IMR-90 (cell line): ENCODE measurements around the gene PRRG2. TPM values are rescaled to one million over a fixed set of nuclear protein-coding genes. Genes with fewer than 3 reads are reported as not detected.

Experiments used
- ATAC-seq: fragments of 200-7000 bp; cut with Tn5 transposase; 2 replicates; pipeline ENCODE4 v1.9.1; 2020; ENCODE audit warnings: low read depth, mild to moderate bottlenecking, moderate library complexity
- BruUV-seq: library from RNA; stranded (reverse); fragments of 400-500 nt; replicated peaks from 2 replicates; lab custom pipeline; 2021; lab: Mats Ljungman, UMichigan
- CTCF ChIA-PET: fragments of 300-600 bp; formaldehyde crosslinking; extraction: SDS; loops from one replicate; lab custom pipeline; 2021; ENCODE audit warnings: antibody characterized with exemption; lab: Yijun Ruan, JAX
- POLR2A ChIA-PET: fragments of 300-600 bp; sonication (Branson Sonifier 250); formaldehyde crosslinking; loops from one replicate; lab custom pipeline; 2022; ENCODE audit warnings: antibody characterized with exemption; ENCODE audit not compliant: unreplicated experiment; lab: Charles Lee
- DNase-seq: peaks from one replicate; pipeline ENCODE4 v3.0.0; 2013
- H2AFZ ChIP-seq: replicated peaks from 2 replicates; pipeline ENCODE3; 2013; ENCODE audit warnings: low read length, mild to moderate bottlenecking; ENCODE audit not compliant: poor library complexity
- H2AK5ac ChIP-seq: 2 replicates; pipeline ENCODE4 v1.6.1; 2013; ENCODE audit warnings: low read depth, low read length, inconsistent platforms
- H2AK9ac ChIP-seq: replicated peaks from 2 replicates; pipeline ENCODE3; 2013; ENCODE audit warnings: mild to moderate bottlenecking, low read depth, low read length, moderate library complexity; ENCODE audit not compliant: poor library complexity
- H2BK120ac ChIP-seq: 2 replicates; pipeline ENCODE4 v1.6.1; 2013; ENCODE audit warnings: low read depth, low read length, inconsistent platforms
- H2BK15ac ChIP-seq: 3 replicates; pipeline ENCODE4 v1.6.1; 2013; ENCODE audit warnings: low read depth, low read length, inconsistent platforms
- H2BK20ac ChIP-seq: 2 replicates; pipeline ENCODE4 v1.6.1; 2013; ENCODE audit warnings: low read depth, mild to moderate bottlenecking, inconsistent platforms, low read length, moderate library complexity
- H2BK5ac ChIP-seq: 2 replicates; pipeline ENCODE4 v1.6.1; 2013; ENCODE audit warnings: mild to moderate bottlenecking, low read depth, low read length, inconsistent platforms; ENCODE audit not compliant: poor library complexity, severe bottlenecking
- H3K14ac ChIP-seq: replicated peaks from 2 replicates; pipeline ENCODE4 v1.6.1; 2013; ENCODE audit warnings: low read depth, low read length, inconsistent platforms
- H3K18ac ChIP-seq: 2 replicates; pipeline ENCODE4 v1.6.1; 2013; ENCODE audit warnings: low read depth, low read length, control low read depth
- H3K23ac ChIP-seq: 2 replicates; pipeline ENCODE4 v1.6.1; 2013; ENCODE audit warnings: low read depth, low read length, inconsistent platforms
- H3K27ac ChIP-seq: 2 replicates; pipeline ENCODE4 v1.5.1; 2013; ENCODE audit warnings: mild to moderate bottlenecking, control low read depth, low read length; ENCODE audit not compliant: insufficient read depth
- H3K27me3 ChIP-seq: 2 replicates; pipeline ENCODE4 v1.6.1; 2013; ENCODE audit warnings: low read length; ENCODE audit not compliant: control insufficient read depth, insufficient read depth
- H3K36me3 ChIP-seq: 2 replicates; pipeline ENCODE4 v1.6.1; 2013; ENCODE audit warnings: low read length, mixed read lengths; ENCODE audit not compliant: control insufficient read depth, insufficient read depth
- H3K4ac ChIP-seq: 2 replicates; pipeline ENCODE4 v1.6.1; 2013; ENCODE audit warnings: low read depth, low read length, inconsistent platforms
- H3K4me1 ChIP-seq: 2 replicates; pipeline ENCODE4 v1.6.1; 2013; ENCODE audit warnings: low read length, mixed read lengths; ENCODE audit not compliant: control insufficient read depth, insufficient read depth
- H3K4me2 ChIP-seq: 2 replicates; pipeline ENCODE4 v1.6.1; 2013; ENCODE audit warnings: low read depth, mild to moderate bottlenecking, control low read depth, low read length, moderate library complexity
- H3K4me3 ChIP-seq: 2 replicates; pipeline ENCODE4 v1.5.1; 2013; ENCODE audit warnings: low read depth, mild to moderate bottlenecking, control low read depth, low read length, moderate library complexity; ENCODE audit not compliant: insufficient read depth
- H3K56ac ChIP-seq: 2 replicates; pipeline ENCODE4 v1.6.1; 2013; ENCODE audit warnings: low read length, inconsistent platforms; ENCODE audit not compliant: insufficient read depth; ENCODE audit errors: extremely low read depth
- H3K79me1 ChIP-seq, 2 experiments: 2 replicates each; pipeline ENCODE4 v1.6.1; 2013; ENCODE audit warnings: low read length in 2 of 2, inconsistent platforms in 1 of 2, low read depth in 1 of 2
- H3K9ac ChIP-seq: 2 replicates; pipeline ENCODE4 v1.6.1; 2013; ENCODE audit warnings: low read depth, low read length, control low read depth
- H3K9me1 ChIP-seq: 2 replicates; pipeline ENCODE4 v1.6.1; 2013; ENCODE audit warnings: low read length, inconsistent platforms; ENCODE audit not compliant: insufficient read depth
- H3K9me3 ChIP-seq: 2 replicates; pipeline ENCODE4 v1.6.1; 2013; ENCODE audit warnings: low read length; ENCODE audit not compliant: control insufficient read depth, insufficient read depth
- H4K20me1 ChIP-seq: 2 replicates; pipeline ENCODE4 v1.6.1; 2013; ENCODE audit warnings: low read length, inconsistent platforms; ENCODE audit not compliant: insufficient read depth
- H4K5ac ChIP-seq: 2 replicates; pipeline ENCODE4 v1.6.1; 2013; ENCODE audit warnings: mild to moderate bottlenecking, low read depth, low read length, control low read depth
- H4K8ac ChIP-seq, 2 experiments: 2 replicates each; pipeline ENCODE4 v1.6.1; 2013; ENCODE audit warnings: low read depth in 2 of 2, low read length in 2 of 2, control low read depth in 1 of 2, inconsistent platforms in 1 of 2
- H4K91ac ChIP-seq: 2 replicates; pipeline ENCODE4 v1.6.1; 2013; ENCODE audit warnings: low read depth, low read length, inconsistent platforms; ENCODE audit not compliant: insufficient read depth
- BHLHE40 ChIP-seq: fragments of 150-350 bp; IDR thresholded peaks from 2 replicates; pipeline ENCODE4 v1.6.1; 2016; ENCODE audit warnings: mild to moderate bottlenecking, low read depth, low read length
- CEBPB ChIP-seq: IDR thresholded peaks from 2 replicates; pipeline ENCODE4 v1.6.1; 2012; ENCODE audit warnings: low read depth, low read length, improper control_type of control experiment
- CHD1 ChIP-seq: IDR thresholded peaks from 2 replicates; pipeline ENCODE4 v1.6.1; 2012; ENCODE audit warnings: low read depth, low read length, improper control_type of control experiment
- CTCF ChIP-seq: conservative IDR thresholded peaks from 2 replicates; pipeline ENCODE4 v1.5.1; 2012; ENCODE audit warnings: mild to moderate bottlenecking, low read depth, low read length, improper control_type of control experiment
- FOS ChIP-seq: fragments of 150-350 bp; IDR thresholded peaks from 2 replicates; pipeline ENCODE4 v1.6.1; 2016; ENCODE audit warnings: low read depth, low read length
- MAFK ChIP-seq: IDR thresholded peaks from 2 replicates; pipeline ENCODE4 v1.6.1; 2012; ENCODE audit warnings: low read depth, low read length, improper control_type of control experiment
- MAZ ChIP-seq: IDR thresholded peaks from 2 replicates; pipeline ENCODE4 v1.6.1; 2012; ENCODE audit warnings: low read depth, mild to moderate bottlenecking, low read length, improper control_type of control experiment, moderate library complexity, borderline replicate concordance
- MXI1 ChIP-seq: IDR thresholded peaks from 2 replicates; pipeline ENCODE4 v1.6.1; 2012; ENCODE audit warnings: low read depth, mild to moderate bottlenecking, low read length, moderate library complexity, borderline replicate concordance
- NFE2L2 ChIP-seq: fragments of 150-350 bp; IDR thresholded peaks from 2 replicates; pipeline ENCODE4 v1.6.1; 2016; ENCODE audit warnings: low read depth, mild to moderate bottlenecking, low read length
- POLR2A ChIP-seq: IDR thresholded peaks from 2 replicates; pipeline ENCODE4 v1.6.1; 2012; ENCODE audit warnings: mild to moderate bottlenecking, low read depth, low read length
- RAD21 ChIP-seq: IDR thresholded peaks from 2 replicates; pipeline ENCODE4 v1.6.1; 2012; ENCODE audit warnings: low read length, improper control_type of control experiment
- SMC3 ChIP-seq: fragments of 150-350 bp; IDR thresholded peaks from 2 replicates; pipeline ENCODE4 v1.6.1; 2016; ENCODE audit warnings: low read depth, mild to moderate bottlenecking, antibody characterized with exemption, low read length, moderate library complexity
- USF2 ChIP-seq: fragments of 150-350 bp; IDR thresholded peaks from 2 replicates; pipeline ENCODE4 v1.6.1; 2017; ENCODE audit warnings: mild to moderate bottlenecking, antibody characterized with exemption, low read length, low read depth
- WGBS, 2 experiments: methylation state at CpG; one replicate each; pipeline versions ENCODE4 v1.1.5 to v1.1.7; 2013; ENCODE audit warnings: missing lambda C conversion rate in 2 of 2; ENCODE audit not compliant: insufficient read length in 1 of 2; ENCODE audit errors: extremely low coverage in 2 of 2; 5-methylcytosine and 5-hydroxymethylcytosine counted together
- dilution Hi-C: fragments of 300-500 bp; cut with HindIII; formaldehyde crosslinking; loops from one replicate; pipeline ENCODE4 v1.14.3; 2018; ENCODE audit warnings: low sequenced_read_pairs; ENCODE audit not compliant: unreplicated experiment
- in situ Hi-C: fragments of 300-500 bp; cut with MboI; formaldehyde crosslinking; loops from 3 replicates; pipeline ENCODE4 v1.14.3; 2019; ENCODE audit warnings: low sequenced_read_pairs, inconsistent platforms, mixed read lengths
- intact Hi-C: fragments of 100-400 bp; cut with micrococcal nuclease; formaldehyde crosslinking; loops from 2 replicates; pipeline ENCODE4 v1.10.0; 2022
- polyA plus RNA-seq, 3 experiments: library from polyadenylated mRNA; depleted of rRNA; stranded (reverse); fragments of >200 nt; gene quantifications; 2 replicates each; pipeline ENCODE4 v1.2.3, GENCODE V29; 2012; ENCODE audit warnings: low replicate concordance in 1 of 3
- total RNA-seq: library from RNA; depleted of rRNA; stranded (reverse); fragments of >200 nt; gene quantifications from 2 replicates; pipeline ENCODE4 v1.2.3, GENCODE V29; 2012
- TF ChIP-seq, protein P1 (sequence below): fragments of 150-350 bp; IDR thresholded peaks from 2 replicates; pipeline ENCODE4 v1.6.1; 2016; ENCODE audit warnings: low read depth, mild to moderate bottlenecking, low read length, moderate library complexity, borderline replicate concordance

Gene PRRG2
- total and polyA plus RNA-seq, 2 of the 4 experiments (the other 2 are of a cell fraction), result 0.14 to 0.54 TPM

- Histone ChIP-seq H3K56ac (peak overlapping the region; percentile 10; the same call in 1 of the 2 replicates), H3K4ac (peak overlapping the region; percentile 46), H3K4me2 (peak overlapping the region; percentile 91), H2BK120ac (no peak overlapping the region), H4K5ac (no peak overlapping the region), H4K91ac (no peak overlapping the region; the same call in 1 of the 2 replicates), H3K23ac (peak overlapping the region; percentile 97), H4K8ac (no peak overlapping the region; a peak in 1 of 4 replicates), H3K4me1 (peaks cover 7% of the 10 kb centered on the region; the same call in 1 of the 2 replicates), H3K27ac (peak overlapping the region; percentile 97), H3K18ac (no peak overlapping the region), H2BK15ac (no peak overlapping the region), H2BK5ac (peak overlapping the region; percentile 81), H3K14ac (peak overlapping the region; percentile 60), H2AK9ac (peak overlapping the region; percentile 98), H4K20me1 (peaks cover 28% of the 10 kb centered on the region), H3K9me3 (no peaks in the 10 kb centered on the region), H3K4me3 (peak overlapping the region; percentile 97), H2AK5ac (peak overlapping the region; percentile 72; the same call in 1 of the 2 replicates), H2BK20ac (no peak overlapping the region), H3K79me1 (peaks cover 6 to 27% of the 10 kb centered on the region in 2 experiments; a peak in 3 of 4 replicates), H3K27me3 (no peaks in the 10 kb centered on the region), H3K9me1 (no peaks in the 10 kb centered on the region), H3K36me3 (peaks cover 26% of the 10 kb centered on the region), H2AFZ (peak overlapping the region; percentile 85), H3K9ac (peak overlapping the region; percentile 94)
- in situ Hi-C loops, result no loop called here
- 0% methylated on average over 3 of the region's 28 CpGs; no CpG with 5 or more reads in 1 of the 2 experiments for WGBS, 2 experiments
- intact Hi-C loops, result loop anchor here (5.0 kb wide), 1 partner anchor 85 kb away; the partner anchor contains the start of gene PRMT1
- dilution Hi-C loops, result no loop called here
- ChIA-PET POLR2A (interaction anchor here (1.0 kb wide), 1 partner anchor 48 kb away, joined by 9 read pairs; no protein-coding TSS in a partner anchor), CTCF (no interaction called here)
- ATAC-seq (no peak), DNase-seq (no peak)
- no TSS peak for BruUV-seq
- TF ChIP-seq, protein P1, sequence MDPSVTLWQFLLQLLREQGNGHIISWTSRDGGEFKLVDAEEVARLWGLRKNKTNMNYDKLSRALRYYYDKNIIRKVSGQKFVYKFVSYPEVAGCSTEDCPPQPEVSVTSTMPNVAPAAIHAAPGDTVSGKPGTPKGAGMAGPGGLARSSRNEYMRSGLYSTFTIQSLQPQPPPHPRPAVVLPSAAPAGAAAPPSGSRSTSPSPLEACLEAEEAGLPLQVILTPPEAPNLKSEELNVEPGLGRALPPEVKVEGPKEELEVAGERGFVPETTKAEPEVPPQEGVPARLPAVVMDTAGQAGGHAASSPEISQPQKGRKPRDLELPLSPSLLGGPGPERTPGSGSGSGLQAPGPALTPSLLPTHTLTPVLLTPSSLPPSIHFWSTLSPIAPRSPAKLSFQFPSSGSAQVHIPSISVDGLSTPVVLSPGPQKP, result no peak
- TF ChIP-seq CEBPB (no peak), MAFK (no peak), CTCF (no peak), RAD21 (no peak), CHD1 (no peak), MXI1 (no peak), MAZ (no peak), FOS (no peak), POLR2A (no peak), BHLHE40 (no peak), SMC3 (no peak), USF2 (no peak), NFE2L2 (no peak)
Measured at GRCh38 chr19:49592486-49593232, 11.5 kb downstream of the PRRG2 start.
